Inflammatory macrophage treated with lipopolysaccharide for 4 hours (primary cell): ENCODE results near the gene PLCH1.

ENCODE experiments used
- DNase-seq: peaks from one replicate; pipeline ENCODE4 v3.0.0-alpha.2; 2020

Gene PLCH1

GRCh38 chr3:155519078-155519477 is 225.8 kb downstream of the PLCH1 start:
- DNase-seq = no peak

GRCh38 chr3:155517903-155518302 is 227.0 kb downstream of the PLCH1 start:
- DNase-seq = no peak

- DNase-seq = no peak
Measured at GRCh38 chr3:155516439-155516838, 228.4 kb downstream of the PLCH1 start.

- no peak for DNase-seq
Measured at GRCh38 chr3:155512867-155513261, 232.0 kb downstream of the PLCH1 start.

GRCh38 chr3:155512175-155512866 is 232.6 kb downstream of the PLCH1 start:
- DNase-seq = no peak

GRCh38 chr3:155504682-155505081 is 240.2 kb downstream of the PLCH1 start:
- DNase-seq = no peak

- no peak for DNase-seq
Measured at GRCh38 chr3:155502630-155503029, 242.2 kb downstream of the PLCH1 start.

- DNase-seq = no peak
Measured at GRCh38 chr3:155500194-155500818, 244.6 kb downstream of the PLCH1 start.

- DNase-seq = no peak
Measured at GRCh38 chr3:155497930-155498647, 246.8 kb downstream of the PLCH1 start.

- DNase-seq = no peak
Measured at GRCh38 chr3:155496206-155496605, 248.7 kb downstream of the PLCH1 start.

GRCh38 chr3:155495387-155495786 is 249.5 kb downstream of the PLCH1 start:
- no peak for DNase-seq

- no peak for DNase-seq
Measured at GRCh38 chr3:155494332-155494731, 250.5 kb downstream of the PLCH1 start.

GRCh38 chr3:155492841-155493240 is 252.0 kb downstream of the PLCH1 start:
- no peak for DNase-seq

- no peak for DNase-seq
Measured at GRCh38 chr3:155491696-155492095, 253.2 kb downstream of the PLCH1 start.

- DNase-seq = no peak
Measured at GRCh38 chr3:155488671-155489070, 256.2 kb downstream of the PLCH1 start.

GRCh38 chr3:155485897-155486296 is 259.0 kb downstream of the PLCH1 start:
- DNase-seq = no peak

- DNase-seq = no peak
Measured at GRCh38 chr3:155481591-155481990, 263.3 kb downstream of the PLCH1 start.

- DNase-seq = no peak
Measured at GRCh38 chr3:155481089-155481488, 263.8 kb downstream of the PLCH1 start.

GRCh38 chr3:155465664-155466063 is 279.2 kb downstream of the PLCH1 start:
- DNase-seq = no peak

GRCh38 chr3:155462672-155463071 is 282.2 kb downstream of the PLCH1 start:
- DNase-seq = no peak

- no peak for DNase-seq
Measured at GRCh38 chr3:155457591-155457990, 287.3 kb downstream of the PLCH1 start.

- DNase-seq = no peak
Measured at GRCh38 chr3:155455765-155456164, 289.1 kb downstream of the PLCH1 start.

GRCh38 chr3:155453512-155453911 is 291.4 kb downstream of the PLCH1 start:
- no peak for DNase-seq

GRCh38 chr3:155449613-155450267 is 295.1 kb downstream of the PLCH1 start:
- no peak for DNase-seq
